ENCODE measurements around the gene SERPINA3.

Gene SERPINA3

DNA sequence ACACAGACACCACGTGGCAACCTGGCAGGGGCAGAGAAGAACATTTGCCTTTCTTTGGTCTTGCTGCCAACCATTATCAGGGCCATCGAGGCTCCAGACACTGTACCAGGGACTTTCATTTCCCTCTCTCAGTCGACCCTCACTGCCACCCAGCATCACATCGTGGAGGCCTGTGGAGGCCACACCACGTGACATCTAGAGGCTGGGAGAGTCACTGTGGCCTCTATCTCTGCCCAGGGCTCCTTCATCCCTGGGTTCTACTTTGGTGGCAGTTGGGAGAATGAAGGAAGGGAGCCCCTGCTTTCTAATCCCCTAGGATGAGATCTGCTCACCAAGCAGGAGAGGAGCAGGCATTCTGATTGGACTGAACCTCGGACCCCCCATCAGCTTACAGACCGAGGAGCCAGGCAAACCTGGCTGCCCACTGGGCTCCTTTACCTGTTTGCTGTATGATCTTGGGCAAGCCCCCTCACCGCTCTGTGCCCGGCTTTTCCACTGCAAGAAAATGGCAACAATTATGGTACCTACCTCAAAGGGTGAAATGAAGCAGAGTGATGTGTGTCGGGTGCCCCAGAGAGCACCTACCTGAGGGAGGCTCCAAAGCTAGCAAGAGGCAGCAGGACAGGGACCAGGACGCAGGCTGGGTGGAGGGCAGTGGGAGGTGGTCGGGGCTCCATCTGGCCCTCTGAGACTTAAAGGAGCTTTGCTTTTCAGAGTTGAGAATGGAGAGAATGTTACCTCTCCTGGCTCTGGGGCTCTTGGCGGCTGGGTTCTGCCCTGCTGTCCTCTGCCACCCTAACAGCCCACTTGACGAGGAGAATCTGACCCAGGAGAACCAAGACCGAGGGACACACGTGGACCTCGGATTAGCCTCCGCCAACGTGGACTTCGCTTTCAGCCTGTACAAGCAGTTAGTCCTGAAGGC lies 1.8 kb downstream of the SERPINA3 start:
- no peak for DNase-seq (ENCODE audit: low spot score)

GRCh38 chr14:94614802-94615201 lies 2.6 kb downstream of the SERPINA3 start:
- no peak for DNase-seq (ENCODE audit: low spot score)

DNA sequence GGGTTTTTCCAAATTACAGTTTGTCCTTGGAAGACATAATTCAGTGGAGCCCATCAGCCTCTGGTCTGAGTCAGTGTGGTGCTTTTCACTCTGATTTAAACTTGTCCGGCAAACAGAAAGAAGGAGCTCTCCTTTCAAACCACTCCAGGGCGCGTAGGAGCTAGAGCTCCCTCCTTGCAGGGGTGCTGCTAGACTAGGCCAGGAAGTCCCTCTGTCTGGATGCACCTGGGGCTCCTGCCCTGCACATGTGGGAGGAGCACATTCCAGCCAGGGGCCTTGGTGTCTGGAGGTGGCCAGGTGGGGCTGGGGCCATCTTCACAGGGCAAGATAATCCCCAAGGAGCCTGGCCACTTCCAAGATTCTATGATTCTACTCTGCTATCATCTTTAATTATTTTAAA lies 3.1 kb downstream of the SERPINA3 start:
- DNase-seq (ENCODE audit: low spot score), result no peak

DNA sequence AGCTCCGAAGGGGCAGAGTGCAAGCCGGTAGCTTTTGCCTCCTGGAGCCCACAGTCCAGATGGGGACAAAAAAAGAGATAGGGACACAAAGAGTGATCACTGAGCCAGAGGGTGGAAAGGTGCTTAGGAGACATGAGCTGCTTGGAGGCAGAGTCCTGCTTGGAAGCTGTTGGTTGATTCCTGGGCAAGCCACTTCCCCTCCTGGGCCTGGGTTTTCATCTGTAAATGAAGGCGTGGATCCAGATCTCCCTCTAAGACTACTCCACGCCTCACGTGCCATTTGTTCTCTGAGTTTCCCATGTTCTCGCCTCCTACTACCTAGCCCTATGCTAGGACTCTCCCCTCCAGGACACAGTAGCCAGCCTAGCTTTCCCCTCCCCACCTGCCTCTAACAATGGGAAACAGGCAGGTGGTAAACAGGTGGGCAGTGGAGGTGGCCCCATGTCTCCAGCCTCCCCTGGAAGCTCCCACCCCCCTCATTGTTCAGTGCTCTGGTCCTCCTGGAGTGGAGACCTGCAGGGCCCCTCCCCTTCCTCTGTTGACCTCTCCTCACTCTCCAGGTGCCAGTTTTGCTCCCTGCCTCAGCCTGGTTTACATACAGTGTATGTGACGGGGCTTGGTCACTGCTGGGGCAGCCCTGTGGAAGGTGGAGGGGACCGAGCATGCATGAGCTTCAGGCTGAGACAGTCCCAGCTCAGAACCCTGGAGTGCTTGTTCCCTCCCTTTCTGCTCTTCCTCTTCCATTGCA lies 3.8 kb downstream of the SERPINA3 start:
- no peak for DNase-seq (ENCODE audit: low spot score)

DNA sequence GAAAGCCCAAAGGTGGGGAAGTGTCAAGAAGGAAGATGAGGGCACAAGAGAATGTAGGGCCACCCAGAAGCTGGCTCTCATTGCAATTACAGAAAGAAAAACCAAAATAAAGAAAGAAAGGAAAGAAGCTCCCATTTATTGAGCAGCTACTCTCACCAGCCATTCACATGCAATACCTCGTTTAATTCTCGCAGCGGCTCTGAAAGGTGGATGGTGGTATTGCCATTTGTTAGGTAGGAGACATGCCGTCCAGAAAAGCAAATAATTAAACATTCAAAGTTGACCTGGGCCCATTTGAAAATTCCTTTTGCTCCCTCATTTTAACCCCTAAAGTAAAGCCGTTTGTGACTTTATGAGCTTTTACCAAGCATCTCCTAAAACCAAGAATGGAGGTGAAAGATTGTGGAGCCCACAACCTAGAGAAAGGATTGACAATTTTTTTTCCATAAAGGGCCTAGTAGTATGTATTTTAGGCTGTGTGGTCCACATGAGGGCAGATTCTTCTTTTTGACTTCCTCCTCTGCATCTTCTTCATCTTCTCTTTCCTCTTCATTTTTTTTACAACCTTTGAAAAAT lies 5.3 kb downstream of the SERPINA3 start:
- no peak for DNase-seq (ENCODE audit: low spot score)

DNA sequence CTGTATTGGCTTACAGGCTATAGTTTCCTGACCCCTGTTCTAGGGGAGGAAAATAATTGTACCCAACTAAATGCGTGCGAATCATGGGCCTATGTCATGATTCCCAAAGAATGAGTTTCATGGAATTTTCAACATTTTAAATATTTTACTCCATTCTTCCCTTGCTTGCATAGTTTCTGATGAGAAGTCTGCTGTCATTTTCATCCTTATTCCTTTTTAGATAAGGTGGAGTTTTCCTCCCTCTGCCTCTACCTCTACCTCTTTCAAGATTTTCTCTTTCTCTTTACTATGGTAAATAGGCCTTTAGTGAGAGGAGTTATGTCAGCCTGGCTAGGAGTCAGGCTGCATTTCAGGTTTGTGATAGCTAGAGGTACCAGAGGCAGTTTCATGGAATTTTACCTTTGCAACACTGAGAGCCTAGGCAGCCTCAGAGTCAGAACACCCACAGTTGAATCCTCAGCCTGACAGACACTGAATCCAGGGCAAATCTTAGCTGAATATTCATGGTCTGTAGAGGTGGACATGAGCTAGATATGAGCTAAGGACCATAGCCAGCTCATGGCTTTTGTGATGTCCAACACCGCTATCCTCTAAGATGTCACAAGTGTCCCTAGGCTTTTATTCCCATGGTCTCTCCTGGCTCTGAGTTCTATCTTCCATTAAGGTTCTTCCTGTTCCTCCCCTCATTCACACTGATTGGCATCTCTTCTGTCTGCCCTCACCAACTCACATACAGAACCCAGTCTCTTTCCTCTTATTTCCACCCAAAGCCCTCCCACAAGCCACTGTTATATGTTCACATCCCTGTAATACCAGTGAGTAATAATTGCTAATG lies 6.0 kb downstream of the SERPINA3 start:
- DNase-seq (ENCODE audit: low spot score), result no peak

DNA sequence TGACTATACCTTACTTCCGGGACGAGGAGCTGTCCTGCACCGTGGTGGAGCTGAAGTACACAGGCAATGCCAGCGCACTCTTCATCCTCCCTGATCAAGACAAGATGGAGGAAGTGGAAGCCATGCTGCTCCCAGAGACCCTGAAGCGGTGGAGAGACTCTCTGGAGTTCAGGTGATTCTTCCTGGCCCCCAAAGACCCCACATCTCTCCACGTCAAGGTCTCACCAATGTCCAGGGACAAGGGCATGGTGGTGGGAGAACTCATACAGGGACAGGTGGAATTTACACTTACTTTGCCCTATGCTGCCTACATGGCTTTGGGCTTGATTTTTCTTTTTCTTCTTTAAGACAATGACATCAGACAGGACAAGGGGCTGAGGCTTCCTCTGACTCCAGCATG lies 7.1 kb downstream of the SERPINA3 start:
- DNase-seq (ENCODE audit: low spot score), result no peak

GRCh38 chr14:94620597-94620996 lies 8.4 kb downstream of the SERPINA3 start:
- DNase-seq (ENCODE audit: low spot score), result no peak

DNA sequence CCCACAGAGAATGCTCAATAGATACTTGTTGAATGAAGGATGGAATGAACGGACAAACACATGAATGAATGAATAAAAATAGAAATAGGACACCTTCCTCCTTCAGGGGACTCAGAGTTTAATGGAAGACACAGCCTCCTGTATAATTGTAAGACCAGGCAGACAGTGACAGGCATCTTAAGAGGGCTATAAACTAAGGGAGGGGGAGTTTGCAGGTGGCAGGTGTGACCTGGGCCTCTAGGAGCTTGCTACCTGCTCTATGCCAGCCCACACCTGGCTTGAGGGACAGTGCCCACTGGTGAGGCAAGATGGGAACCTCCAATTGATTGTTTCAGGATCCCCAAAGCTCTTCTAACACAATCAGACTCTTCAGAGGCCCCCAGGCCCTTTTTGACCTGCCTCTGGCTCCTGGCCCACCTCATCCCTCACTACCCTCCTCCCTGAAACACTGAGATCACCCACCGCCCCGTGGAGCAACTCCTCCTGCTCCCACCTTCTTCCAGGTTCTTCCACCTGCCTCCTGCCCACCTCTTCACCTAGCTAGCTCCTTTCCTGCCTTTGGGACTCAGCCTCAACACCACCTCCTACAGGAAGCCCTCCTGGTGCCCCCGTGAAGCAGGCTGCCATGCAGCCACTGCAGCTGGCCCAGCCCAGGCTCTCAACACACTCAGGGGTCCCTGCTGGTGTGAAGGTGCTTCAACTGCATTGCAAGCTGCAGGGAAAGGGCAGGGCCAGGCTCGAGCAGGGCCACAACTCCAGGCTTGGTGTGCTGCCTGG lies 9.4 kb downstream of the SERPINA3 start:
- no peak for DNase-seq (ENCODE audit: low spot score)

DNA sequence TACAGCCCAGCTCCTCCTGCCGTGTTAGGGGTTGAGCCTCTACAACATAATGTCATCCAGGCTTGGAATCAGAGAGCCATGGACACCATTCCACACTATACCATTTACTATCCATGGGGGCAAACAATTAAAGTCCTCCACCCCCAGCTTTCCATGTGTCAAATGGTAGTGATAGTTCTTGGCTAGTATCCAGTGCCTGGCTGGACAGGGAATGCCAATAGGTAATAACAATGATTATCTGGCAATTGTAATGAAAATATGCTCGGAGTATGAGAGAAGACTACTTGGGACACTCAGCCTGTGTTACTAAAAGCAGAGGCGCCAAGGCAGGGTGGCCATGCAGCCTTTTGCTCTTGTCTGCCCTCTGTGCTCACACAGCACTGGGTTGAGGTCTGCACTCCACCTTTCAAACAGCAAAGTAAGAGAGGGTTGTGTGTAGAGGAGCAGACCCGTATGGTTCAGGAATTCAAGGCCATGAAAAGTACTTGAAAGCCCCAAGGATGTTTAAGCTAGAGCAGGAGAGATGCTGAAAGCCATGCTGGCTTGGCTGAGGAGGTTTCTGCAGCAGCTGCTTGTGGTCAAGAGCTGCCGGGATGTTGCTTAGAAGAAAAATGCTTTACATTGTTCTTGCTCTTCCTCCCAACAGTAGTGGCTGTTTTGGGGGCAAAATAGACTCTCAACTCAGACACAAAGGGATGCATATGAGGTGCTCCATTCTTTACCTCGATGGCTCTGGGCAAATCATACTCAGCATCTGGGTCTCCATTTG lies 10.6 kb downstream of the SERPINA3 start:
- no peak for DNase-seq (ENCODE audit: low spot score)

DNA sequence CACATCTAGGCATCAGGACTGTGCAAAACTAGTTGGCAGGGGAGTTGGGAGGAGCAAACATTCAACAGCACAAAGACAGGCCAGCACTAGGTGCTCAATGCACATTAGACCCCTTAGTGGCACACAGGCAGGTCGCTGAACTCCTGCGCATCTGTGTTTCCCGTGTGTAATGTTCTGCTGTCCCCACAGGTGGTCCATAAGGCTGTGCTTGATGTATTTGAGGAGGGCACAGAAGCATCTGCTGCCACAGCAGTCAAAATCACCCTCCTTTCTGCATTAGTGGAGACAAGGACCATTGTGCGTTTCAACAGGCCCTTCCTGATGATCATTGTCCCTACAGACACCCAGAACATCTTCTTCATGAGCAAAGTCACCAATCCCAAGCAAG lies 11.2 kb downstream of the SERPINA3 start:
- no peak for DNase-seq (ENCODE audit: low spot score)

DNA sequence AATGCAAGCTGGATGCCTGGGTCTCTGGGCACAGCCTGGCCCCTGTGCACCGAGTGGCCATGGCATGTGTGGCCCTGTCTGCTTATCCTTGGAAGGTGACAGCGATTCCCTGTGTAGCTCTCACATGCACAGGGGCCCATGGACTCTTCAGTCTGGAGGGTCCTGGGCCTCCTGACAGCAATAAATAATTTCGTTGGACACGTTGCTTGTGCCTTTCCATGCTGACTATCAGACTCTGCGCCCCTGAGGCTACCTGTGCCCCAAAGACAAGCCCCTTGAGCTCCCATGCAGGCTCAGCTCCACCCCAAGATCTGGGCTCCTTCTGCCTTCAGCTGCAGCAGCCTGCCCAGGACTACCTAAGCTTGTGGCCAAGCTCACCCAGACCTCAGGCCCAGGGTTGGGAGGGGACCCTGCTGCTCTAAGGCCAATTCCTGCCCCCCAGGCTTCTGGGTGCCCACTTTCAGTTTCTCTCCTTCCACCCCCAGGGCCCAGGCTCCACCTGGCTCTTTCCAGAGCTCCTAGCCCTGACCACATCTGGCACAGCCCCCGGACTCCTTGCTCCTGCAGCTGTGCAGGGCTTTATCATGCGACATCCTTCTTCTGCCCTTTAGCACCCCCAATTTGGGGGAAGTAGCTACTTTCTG lies 11.8 kb downstream of the SERPINA3 start:
- no peak for DNase-seq (ENCODE audit: low spot score)

- DNase-seq (ENCODE audit: low spot score), result no peak
Measured at GRCh38 chr14:94624537-94625352, 12.6 kb downstream of the SERPINA3 start.

- no peak for DNase-seq (ENCODE audit: low spot score)
Measured at GRCh38 chr14:94625353-94625635, 13.1 kb downstream of the SERPINA3 start.

- no peak for DNase-seq (ENCODE audit: low spot score)
Measured at GRCh38 chr14:94628578-94628977, 16.4 kb downstream of the SERPINA3 start.

DNA sequence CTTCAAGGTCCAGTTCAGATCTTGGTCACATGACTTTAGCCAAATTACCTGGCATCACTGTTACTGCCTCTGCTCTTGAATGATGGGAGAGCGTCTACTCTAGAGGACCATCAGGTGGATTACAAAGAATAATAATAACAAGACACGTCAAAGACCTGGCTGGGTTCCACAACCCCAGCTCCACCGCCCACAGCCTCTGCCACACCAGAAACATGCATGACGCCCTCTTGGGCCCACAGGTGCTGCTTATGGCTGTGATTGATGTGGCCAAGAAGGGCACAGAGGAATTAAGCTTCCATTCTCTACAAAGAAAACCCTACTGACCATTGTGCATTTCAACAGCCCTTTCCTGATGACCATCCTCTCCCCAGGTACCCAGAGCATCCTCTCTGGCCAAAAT lies 18.2 kb downstream of the SERPINA3 start:
- DNase-seq (ENCODE audit: low spot score), result no peak

DNA sequence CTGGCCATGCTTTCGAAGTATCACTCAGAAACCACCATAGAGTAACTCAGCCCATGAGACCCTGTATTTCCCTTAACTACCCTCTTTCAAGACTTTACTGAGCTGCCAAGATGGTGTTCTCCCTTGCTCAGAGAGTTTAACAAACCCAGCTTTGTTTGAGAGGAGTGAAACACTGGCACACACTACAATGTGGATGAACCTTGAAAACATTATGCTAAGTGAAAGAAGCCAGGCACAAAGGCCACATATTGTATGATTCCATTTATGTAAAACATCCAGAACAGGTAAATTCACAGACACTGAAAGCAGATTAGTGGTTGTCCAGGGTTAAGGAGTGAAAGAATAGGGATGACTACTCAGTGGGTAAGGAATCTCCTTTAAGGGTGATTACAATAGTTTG lies 18.9 kb downstream of the SERPINA3 start:
- DNase-seq (ENCODE audit: low spot score), result no peak

DNA sequence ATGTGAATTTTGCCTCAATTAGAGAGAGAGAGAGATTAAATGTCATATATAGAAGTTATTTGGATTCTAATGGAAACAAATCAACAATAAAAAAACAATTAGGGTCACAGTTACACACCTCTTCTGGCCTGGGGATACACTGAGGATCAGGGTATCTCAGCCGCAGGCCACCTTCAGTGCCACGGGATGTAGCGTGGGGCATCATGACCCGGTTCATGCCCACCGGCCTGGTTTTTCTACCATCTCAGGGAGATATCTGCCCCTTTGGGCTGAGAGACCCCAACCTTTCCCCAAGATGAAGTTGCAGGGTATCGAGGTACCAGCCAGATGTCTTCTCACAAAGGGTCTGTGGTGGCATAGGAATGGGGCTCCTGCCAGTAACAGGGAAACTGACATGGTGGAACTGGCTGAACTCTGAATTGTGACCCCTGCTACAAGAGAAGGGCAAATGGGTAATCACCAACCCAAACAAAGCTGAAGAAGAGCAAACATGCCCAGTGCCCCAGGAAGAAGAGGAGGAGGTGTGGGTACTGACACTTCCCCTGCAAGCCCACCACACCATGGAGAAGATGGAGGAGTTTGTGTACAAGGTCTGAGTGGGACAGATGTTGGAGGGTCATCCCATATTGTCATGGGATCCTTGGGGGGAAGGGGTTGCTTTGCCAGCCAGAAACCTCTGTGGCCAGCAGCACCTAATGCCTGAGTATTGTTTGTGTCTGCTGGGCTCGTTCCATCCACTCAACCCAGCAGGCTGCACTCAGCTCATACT lies 19.5 kb downstream of the SERPINA3 start:
- DNase-seq (ENCODE audit: low spot score), result no peak

GRCh38 chr14:94632305-94632590 lies 20.1 kb downstream of the SERPINA3 start:
- no peak for DNase-seq (ENCODE audit: low spot score)

Measured in hepatic stellate cell (primary cell).